Body of pancreas (tissue), 4 donors: ENCODE measurements around the gene SYF2.

ENCODE experiments used
- POLR2A ChIP-seq, 3 donors: fragments of 450-650 bp; IDR thresholded peaks; one replicate each; pipeline ENCODE4 v1.6.1; 2016; ENCODE audit warnings: antibody characterized with exemption in 3 of 3, mild to moderate bottlenecking in 2 of 3
- TF ChIP-seq, protein P1 (sequence below), 7 experiments: fragments of 450-650 bp in 4 of 7; fragments of 200-600 bp in 3 of 7; sonication (generic) in 3 of 7; IDR thresholded peaks; one replicate each; pipeline ENCODE4 v1.5.1; 2016 to 2019; ENCODE audit warnings: antibody characterized with exemption in 7 of 7

GRCh38 chr1:25245809-25246599 is 13.7 kb upstream of the SYF2 start:
- TF ChIP-seq, protein P1, sequence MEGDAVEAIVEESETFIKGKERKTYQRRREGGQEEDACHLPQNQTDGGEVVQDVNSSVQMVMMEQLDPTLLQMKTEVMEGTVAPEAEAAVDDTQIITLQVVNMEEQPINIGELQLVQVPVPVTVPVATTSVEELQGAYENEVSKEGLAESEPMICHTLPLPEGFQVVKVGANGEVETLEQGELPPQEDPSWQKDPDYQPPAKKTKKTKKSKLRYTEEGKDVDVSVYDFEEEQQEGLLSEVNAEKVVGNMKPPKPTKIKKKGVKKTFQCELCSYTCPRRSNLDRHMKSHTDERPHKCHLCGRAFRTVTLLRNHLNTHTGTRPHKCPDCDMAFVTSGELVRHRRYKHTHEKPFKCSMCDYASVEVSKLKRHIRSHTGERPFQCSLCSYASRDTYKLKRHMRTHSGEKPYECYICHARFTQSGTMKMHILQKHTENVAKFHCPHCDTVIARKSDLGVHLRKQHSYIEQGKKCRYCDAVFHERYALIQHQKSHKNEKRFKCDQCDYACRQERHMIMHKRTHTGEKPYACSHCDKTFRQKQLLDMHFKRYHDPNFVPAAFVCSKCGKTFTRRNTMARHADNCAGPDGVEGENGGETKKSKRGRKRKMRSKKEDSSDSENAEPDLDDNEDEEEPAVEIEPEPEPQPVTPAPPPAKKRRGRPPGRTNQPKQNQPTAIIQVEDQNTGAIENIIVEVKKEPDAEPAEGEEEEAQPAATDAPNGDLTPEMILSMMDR (IDR thresholded peaks at IDR 0.05) = no peak
- no peak for TF ChIP-seq POLR2A (IDR thresholded peaks at IDR 0.05)
